ENCODE measurements around the gene LMAN1. TPM values are rescaled to one million over a fixed set of nuclear protein-coding genes. Genes with fewer than 3 reads are reported as not detected.

Gene LMAN1
- total and polyA plus RNA-seq, 10 of the 15 experiments (the other 5 are each of a cell fraction or from before 2014, with no cell fraction given) = 15.0 to 78.9 (median 67.5) TPM

DNA sequence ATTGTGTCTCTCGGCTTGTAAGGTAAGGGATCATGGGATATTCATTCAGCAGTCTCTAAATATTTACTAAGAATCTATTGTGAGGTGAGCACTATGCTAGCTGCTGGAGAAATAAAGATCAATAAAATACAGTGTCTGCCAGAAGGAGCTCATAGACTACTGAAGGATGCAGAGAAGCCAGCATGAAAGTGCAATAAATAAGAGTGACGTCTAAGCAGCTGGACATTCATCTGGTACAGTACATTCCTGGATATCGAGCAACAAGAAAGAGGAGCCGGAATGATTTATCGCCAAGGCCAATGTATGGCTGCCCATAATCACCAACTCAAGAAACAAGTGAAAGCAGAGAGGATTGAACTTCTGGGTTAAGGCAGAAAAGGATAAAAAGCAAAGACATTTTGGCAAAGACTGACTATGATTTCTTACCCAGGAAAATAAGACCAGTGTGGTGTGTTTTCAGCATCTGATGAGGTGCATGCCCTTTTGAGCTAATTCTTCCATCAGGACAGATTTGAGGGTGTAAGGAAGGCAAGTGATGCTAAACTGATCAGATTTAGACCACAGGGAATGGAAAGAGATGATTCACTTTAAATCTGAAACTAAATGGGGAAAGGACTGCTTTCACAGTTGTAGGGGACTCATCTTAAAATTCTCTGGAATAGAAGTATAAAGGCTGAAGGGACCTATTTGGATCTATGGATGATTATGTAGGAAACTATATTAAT is 18.7 kb upstream of the LMAN1 start:
- no peaks in the 10 kb centered on the region for H4K20me1 ChIP-seq (ENCODE audit: control insufficient read depth, insufficient read depth)
- no peak for DNase-seq (ENCODE audit: low read depth, low spot score)
- ChIA-PET RAD21 (ENCODE audit: unreplicated experiment) (no interaction called here), CTCF (interaction anchor here (0.7 to 1.2 kb wide), 3 partner anchors 11 to 69 kb away, joined by 3 to 4 read pairs (median 3); no protein-coding TSS in a partner anchor), POLR2A (interaction anchor here (0.6 kb wide), 1 partner anchor 1115 kb away, joined by 5 read pairs; no protein-coding TSS in a partner anchor), SMC1A (ENCODE audit: uncharacterized antibody, unreplicated experiment) (interaction anchor here (1.0 kb wide), 1 partner anchor 44 kb away, joined by 3 read pairs; no protein-coding TSS in a partner anchor)
- H3K4me2 ChIP-seq (ENCODE audit: control insufficient read depth, insufficient read depth) = no peak overlapping the region
- FAIRE-seq = no peak
- 11% methylated on average over 5 of the region's 5 CpGs for WGBS (ENCODE audit: insufficient coverage, insufficient replicate concordance, low lambda C conversion rate, missing lambda C conversion rate)
- H3K27ac ChIP-seq (ENCODE audit: control insufficient read depth, insufficient read depth) = no peak overlapping the region
- no peaks in the 10 kb centered on the region for H3K36me3 ChIP-seq (ENCODE audit: control insufficient read depth in 2 of 2, insufficient read depth in 2 of 2, low read length in 1 of 2)
- in situ Hi-C loops (cut with MboI) = no loop called here
- no peak overlapping the region for H3K4me3 ChIP-seq
- peaks cover 3 to 4% of the 10 kb centered on the region in 2 experiments; a peak in 3 of 4 replicates for H3K27me3 ChIP-seq (replicated peaks in 1 of 2; ENCODE audit: control insufficient read depth in 2 of 2, insufficient read depth in 2 of 2, low read length in 1 of 2)
- no peaks in the 10 kb centered on the region for H3K79me2 ChIP-seq (ENCODE audit: control insufficient read depth, insufficient read depth, low read length)
- H3K9me3 ChIP-seq (replicated peaks; ENCODE audit: control insufficient read depth, insufficient read depth, low read length) = no peaks in the 10 kb centered on the region
- no peak overlapping the region for H3K9ac ChIP-seq (ENCODE audit: control insufficient read depth, insufficient read depth, low read length)
- no peak overlapping the region for H2AFZ ChIP-seq (ENCODE audit: control insufficient read depth, low read depth, low read length)
- BruUV-seq (replicated peaks) = no TSS peak
- intact Hi-C loops (cut with micrococcal nuclease; ENCODE audit: unreplicated experiment) = no loop called here
- ATAC-seq = no peak
- no peaks in the 10 kb centered on the region for H3K4me1 ChIP-seq (ENCODE audit: control insufficient read depth, insufficient read depth, low read length)
- TF ChIP-seq YY1 (IDR thresholded peaks at IDR 0.05; ENCODE audit: low read depth, low read length) (no peak), SREBF2 (IDR thresholded peaks at IDR 0.05; ENCODE audit: low read length) (no peak), RUNX3 (IDR thresholded peaks at IDR 0.05; ENCODE audit: low read length) (no peak), BCL11A (IDR thresholded peaks at IDR 0.05; ENCODE audit: low read depth, low read length) (no peak), HCFC1 (IDR thresholded peaks at IDR 0.05; ENCODE audit: low read length) (no peak), MEF2B (IDR thresholded peaks at IDR 0.05; ENCODE audit: partially characterized antibody, poor library complexity, severe bottlenecking) (no peak), ATF2 (IDR thresholded peaks at IDR 0.05; ENCODE audit: low read length) (no peak), KLF5 (IDR thresholded peaks at IDR 0.05; ENCODE audit: partially characterized antibody) (no peak), BMI1 (IDR thresholded peaks at IDR 0.05; ENCODE audit: borderline replicate concordance) (no peak), RFX5 (IDR thresholded peaks at IDR 0.05; ENCODE audit: low read depth, low read length) (no peak), ZZZ3 (IDR thresholded peaks at IDR 0.05; ENCODE audit: control insufficient read depth, insufficient read length, low read depth) (no peak), EP300 (IDR thresholded peaks at IDR 0.05; ENCODE audit: borderline replicate concordance in 1 of 2, control insufficient read depth in 1 of 2, low read depth in 2 of 2, low read length in 2 of 2) (no peak), PAX8 (IDR thresholded peaks at IDR 0.05) (no peak)
- TF ChIP-seq, protein P1, sequence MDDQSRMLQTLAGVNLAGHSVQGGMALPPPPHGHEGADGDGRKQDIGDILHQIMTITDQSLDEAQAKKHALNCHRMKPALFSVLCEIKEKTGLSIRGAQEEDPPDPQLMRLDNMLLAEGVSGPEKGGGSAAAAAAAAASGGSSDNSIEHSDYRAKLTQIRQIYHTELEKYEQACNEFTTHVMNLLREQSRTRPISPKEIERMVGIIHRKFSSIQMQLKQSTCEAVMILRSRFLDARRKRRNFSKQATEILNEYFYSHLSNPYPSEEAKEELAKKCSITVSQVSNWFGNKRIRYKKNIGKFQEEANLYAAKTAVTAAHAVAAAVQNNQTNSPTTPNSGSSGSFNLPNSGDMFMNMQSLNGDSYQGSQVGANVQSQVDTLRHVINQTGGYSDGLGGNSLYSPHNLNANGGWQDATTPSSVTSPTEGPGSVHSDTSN (IDR thresholded peaks at IDR 0.05; ENCODE audit: insufficient replicate concordance, low read depth, low read length) = no peak
- TF ChIP-seq, protein P2, sequence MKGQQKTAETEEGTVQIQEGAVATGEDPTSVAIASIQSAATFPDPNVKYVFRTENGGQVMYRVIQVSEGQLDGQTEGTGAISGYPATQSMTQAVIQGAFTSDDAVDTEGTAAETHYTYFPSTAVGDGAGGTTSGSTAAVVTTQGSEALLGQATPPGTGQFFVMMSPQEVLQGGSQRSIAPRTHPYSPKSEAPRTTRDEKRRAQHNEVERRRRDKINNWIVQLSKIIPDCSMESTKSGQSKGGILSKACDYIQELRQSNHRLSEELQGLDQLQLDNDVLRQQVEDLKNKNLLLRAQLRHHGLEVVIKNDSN (IDR thresholded peaks at IDR 0.05; ENCODE audit: borderline replicate concordance, extremely low read length, insufficient read depth, low read depth, low read length) = no peak
- TF ChIP-seq, protein P3, sequence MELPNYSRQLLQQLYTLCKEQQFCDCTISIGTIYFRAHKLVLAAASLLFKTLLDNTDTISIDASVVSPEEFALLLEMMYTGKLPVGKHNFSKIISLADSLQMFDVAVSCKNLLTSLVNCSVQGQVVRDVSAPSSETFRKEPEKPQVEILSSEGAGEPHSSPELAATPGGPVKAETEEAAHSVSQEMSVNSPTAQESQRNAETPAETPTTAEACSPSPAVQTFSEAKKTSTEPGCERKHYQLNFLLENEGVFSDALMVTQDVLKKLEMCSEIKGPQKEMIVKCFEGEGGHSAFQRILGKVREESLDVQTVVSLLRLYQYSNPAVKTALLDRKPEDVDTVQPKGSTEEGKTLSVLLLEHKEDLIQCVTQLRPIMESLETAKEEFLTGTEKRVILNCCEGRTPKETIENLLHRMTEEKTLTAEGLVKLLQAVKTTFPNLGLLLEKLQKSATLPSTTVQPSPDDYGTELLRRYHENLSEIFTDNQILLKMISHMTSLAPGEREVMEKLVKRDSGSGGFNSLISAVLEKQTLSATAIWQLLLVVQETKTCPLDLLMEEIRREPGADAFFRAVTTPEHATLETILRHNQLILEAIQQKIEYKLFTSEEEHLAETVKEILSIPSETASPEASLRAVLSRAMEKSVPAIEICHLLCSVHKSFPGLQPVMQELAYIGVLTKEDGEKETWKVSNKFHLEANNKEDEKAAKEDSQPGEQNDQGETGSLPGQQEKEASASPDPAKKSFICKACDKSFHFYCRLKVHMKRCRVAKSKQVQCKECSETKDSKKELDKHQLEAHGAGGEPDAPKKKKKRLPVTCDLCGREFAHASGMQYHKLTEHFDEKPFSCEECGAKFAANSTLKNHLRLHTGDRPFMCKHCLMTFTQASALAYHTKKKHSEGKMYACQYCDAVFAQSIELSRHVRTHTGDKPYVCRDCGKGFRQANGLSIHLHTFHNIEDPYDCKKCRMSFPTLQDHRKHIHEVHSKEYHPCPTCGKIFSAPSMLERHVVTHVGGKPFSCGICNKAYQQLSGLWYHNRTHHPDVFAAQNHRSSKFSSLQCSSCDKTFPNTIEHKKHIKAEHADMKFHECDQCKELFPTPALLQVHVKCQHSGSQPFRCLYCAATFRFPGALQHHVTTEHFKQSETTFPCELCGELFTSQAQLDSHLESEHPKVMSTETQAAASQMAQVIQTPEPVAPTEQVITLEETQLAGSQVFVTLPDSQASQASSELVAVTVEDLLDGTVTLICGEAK (IDR thresholded peaks at IDR 0.05; ENCODE audit: borderline replicate concordance) = no peak

All from GM12878 (cell line).